Dedifferentiated amniotic fluid mesenchymal stem cell (primary cell): ENCODE results near the gene SNRPB2.
A peak's percentile ranks its signal among the peaks of the same experiment; 100 is the strongest.

Experiments
- DNase-seq: peaks from one replicate; pipeline ENCODE4 v3.0.0-alpha.2; 2016; ENCODE audit errors: extremely low spot score

The SNRPB2 gene

DNA sequence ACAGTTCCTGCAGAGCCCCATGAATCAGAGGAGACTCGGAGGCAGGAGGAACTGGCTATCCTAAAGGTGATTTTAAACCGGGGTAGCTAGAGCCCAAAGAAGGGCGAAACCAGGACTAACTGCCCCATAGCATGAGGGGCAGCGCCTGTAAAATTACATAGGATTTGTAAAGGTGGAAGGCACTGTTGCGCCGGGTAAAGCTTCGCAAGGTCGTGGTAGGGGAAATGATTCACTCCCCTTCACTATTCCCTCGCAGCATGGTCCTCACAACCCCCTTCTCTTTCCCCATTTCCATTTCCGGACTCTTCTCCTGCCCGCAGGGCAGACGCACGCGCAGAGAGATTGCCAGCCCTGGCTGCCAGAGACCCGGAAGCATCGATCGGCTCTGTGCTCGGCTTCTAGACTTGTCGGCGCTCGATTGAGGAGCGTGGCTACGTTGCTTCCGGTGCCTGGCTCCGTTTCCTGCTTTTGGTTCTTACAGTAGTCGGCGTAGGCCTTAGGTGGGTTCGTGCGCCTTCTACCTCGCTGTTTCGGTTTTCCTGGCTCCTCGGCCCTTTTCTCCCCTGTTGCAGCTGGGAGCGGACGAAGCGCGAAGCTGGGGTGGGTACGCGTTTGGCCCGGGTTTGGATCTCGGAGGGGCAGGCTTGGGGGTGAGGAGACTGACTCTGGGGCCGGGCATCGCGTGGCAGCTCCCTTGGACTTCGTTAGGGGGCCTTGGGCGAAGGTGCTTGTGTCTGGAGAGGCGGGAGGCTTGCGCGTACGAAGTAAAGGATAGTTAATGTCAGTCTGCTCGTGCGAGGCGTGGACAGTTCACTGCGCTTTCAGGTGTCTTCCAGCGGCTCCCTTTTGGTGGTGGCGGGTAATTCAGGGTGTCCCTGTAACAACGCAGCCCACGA is at the start of gene SNRPB2:
TSS of gene SNRPB2 (plus strand) at position 462 of the 896 bp plus-strand sequence. CDS start 1,677 bp downstream, outside the sequence.
- peak; percentile 98 for DNase-seq

DNA sequence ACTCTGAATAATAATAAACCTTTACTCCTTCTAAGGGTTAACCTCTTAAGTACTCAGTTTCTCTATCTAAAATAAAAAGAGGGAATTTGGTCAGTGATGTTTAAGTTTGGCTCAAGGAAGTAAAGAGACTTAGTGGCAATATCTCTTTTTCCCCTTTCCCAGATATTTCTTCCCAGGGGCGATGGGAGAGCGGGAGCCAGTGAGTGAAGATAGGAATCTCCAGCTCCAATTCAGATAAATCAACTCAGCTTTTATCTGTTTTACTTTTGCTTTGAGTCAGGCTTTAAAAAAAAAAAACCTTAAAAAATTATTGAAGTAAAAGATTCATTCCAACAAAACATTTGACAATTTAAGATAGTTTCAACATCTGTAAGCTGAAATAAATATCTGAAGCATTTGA is 45.4 kb upstream of the SNRPB2 start:
- no peak for DNase-seq

DNA sequence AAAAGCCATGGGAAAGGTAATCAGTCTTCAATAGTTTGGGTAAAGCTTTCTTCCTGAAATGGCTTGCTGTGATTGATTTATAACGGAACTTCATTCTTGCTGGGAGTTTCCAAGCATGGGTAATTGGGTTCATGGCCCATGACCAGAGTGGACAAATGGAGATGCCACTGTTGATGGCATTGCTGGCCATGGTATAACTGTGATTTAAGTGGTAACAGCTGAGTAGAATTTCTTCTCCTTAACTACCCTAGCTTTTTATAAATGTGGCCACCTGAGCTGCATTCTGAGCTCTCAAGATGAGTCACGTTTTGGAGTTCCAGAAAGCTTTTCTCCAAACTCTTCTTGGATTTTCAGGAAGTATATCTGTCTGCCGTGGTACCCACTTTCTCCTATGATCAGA is 39.9 kb upstream of the SNRPB2 start:
- no peak for DNase-seq

DNA sequence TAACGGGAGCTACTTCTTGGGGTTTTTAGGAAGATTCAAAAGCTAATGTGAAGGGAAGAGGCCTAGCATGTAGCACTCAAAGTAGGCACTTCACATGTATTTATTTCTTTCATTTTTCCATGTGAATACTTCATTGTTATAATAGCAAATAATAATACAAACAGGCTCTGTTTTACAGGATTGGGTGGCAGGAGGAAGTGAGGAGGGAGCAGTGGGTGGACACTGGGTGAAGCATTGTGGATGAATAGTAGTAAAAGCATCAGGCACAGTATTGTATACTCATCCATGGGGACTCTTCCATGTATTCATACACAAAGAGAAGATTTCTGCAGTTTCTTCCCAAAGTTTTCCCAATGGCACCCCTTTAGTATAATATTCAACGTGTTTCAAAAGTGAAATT is 38.4 kb upstream of the SNRPB2 start:
- no peak for DNase-seq

DNA sequence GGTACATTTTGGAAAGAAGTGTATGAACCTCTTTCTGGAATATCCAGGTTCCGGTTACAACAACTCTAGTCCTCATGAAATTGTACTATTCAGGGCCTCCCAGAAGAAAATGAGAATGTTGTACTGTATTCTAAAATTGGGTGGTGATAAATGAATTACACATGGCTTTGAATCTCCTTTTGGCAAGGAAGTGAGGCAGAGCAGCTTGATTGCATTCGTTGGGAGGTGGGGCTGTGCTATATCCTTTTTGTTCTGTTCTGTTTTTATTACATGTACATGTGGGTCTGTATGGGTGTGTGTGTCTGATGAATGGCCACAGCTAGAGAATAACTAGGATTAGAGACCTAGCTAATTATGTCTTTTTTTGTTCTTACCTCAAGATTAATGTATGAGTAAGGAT is 37.8 kb upstream of the SNRPB2 start:
- no peak for DNase-seq

DNA sequence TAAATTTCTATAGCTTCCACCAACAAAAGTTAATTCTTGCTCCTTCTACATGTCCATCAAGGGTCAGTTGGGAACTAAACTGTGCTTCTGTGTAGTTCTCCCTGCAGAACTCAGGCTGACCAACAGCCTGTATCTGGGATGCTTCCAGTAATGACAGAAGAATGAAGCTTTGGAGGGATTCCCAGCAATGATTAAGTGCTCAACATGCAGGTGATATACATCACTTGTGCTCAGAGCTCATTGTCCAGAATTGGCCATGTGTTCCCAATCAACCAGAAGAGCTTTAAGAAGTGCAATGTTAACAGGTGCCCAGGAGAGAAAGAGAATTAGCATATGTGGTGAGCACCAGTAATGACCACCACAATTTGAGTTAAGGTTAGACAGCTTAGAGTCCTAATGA is 37.4 kb upstream of the SNRPB2 start:
- no peak for DNase-seq

DNA sequence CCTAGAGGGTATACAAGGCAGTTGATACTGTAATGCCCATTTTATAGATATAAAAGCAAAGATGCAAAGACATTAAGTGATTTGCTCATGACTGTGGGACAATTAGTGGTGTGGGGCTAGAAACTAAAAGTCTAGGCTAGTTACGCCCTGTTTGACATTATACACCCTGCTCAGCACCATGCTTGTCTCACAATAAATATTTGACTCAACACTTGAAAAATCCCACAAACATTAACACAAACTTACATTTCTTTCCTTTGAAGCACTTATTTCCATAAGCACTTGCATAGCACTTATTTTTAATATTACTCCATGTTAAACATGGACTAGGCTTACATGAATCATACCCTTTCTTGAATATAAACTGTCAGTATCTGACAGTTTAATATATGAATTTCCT is 36.5 kb upstream of the SNRPB2 start:
- DNase-seq, result no peak

DNA sequence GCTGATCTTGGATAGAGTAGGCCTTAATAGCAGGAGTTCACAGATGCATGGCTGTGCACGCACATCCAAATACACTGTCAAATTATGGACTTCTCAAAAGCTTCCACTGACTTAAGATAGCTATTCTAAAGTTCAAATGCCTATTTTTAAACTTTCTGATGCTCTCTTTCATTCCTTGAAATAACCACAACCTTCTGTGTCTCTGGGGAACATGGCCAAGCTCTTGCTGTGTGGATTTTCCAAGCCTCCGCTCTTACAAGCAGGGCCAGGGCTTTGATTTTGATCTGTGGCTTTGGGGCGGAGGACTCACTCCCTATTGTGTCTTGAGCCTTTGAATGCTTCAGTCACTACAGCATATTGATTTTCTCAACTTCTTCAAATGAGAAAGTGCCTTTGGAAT is 35.7 kb upstream of the SNRPB2 start:
- no peak for DNase-seq

DNA sequence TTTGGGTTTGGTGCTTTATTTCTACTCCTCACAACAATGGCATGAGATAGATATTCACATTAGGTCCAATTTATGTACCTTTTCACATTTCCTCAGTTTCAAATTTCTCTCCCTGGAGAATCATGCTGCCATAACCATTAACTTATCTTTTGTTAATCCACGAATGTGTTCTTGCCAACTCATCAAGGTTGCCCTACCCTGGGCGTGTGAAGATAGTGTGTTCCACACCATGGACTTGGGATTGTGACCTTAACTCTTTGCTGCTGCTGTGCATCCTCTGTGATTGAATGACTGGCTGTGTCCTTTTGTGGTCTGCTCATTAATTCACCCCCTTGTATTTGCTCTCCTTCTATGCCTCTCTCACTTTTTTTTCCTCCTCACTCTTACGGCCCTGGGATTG is 34.2 kb upstream of the SNRPB2 start:
- no peak for DNase-seq

DNA sequence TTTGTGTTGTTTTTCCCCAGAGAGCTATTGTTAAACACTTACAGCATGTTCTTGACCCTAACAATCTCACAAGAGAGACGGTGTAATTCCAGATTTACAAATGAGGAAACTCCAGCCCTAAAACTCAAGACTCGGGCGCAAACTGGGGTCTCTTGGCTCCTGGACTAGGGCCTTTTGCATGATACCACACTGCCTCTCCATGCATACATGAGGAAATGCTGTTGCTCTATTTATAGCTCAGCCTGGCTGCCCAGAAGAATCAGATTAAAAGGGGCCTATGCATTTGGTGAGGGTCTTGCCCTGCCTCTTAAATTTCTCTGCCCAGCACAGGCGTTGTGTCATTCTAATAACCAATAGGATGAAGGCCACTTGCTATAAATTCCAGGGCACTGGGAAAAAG is 30.5 kb upstream of the SNRPB2 start:
- no peak for DNase-seq

DNA sequence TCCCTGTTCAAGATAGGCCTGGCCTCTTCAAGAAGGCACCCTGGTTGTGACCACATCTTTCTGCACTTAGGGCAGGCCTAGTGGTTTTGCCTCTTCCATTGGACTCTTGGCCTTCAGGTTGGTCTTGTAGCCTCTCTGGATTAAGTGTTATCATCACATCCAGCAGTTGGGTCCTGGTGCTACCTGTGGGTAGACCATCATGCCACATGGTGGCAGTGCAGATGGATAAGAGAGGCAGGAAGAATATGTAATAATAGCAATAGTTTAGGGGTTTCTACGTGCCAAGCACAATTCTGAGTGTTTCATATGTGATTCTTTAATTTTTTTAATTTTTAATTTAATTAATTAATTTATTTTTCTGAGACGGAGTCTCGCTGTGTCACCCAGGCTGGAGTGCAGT is 28.5 kb upstream of the SNRPB2 start:
- no peak for DNase-seq

DNA sequence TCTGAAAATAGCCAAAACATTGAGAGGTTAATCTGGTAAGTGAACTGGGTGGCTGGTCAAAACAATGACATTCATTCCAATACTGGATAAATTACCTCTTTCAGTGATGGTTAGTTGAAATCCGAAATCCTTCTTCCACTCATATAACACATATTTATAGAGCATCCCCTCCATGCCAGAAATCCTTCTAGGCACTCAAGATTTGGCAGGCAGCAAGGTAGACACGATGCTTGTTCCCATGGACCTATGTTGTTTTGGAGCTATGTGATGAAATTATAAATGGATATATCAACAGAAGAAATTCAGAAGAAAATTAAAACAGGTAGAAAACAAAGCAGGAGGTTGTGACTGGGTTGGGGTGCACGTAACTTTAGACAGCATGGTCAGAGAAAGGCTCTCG is 26.3 kb upstream of the SNRPB2 start:
- no peak for DNase-seq

DNA sequence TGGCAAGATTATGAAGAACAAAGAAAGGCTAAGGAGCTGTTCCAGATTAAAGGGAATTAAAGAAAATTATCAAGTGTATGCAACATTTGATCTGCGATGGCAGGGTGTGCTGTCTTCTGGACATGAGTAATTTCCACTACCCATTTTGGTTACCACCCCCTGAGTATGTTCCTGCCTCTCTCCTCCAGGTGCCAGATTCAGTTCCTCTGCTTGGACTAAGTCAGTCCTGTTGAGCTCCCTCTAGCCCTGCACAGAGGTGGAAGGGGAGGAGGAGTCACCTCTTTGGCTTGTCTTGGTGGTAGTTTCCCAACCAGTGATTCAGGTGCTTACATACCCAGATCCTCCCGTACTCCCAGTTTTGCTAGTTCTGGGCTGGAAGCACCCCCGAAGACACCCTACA is 22.2 kb upstream of the SNRPB2 start:
- no peak for DNase-seq

DNA sequence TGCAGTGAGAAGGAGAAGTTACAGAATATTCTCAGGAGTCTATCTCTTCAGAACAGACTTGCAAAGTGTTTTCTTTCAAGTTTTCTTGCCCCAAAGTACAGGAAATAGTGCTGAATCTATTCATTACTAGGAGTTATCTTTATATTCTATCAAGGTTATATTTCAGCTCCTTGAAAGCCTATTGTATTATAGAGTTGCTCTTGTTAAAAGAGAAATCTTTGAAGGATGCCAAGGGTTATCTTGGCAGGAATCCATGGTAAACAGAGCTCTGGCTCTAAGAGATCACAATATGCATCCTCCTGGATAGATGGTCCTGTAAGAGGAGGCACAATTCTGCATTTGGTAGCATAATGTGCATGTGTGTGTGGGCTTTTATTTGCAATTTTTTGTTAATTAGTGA is 21.2 kb upstream of the SNRPB2 start:
- DNase-seq, result no peak

DNA sequence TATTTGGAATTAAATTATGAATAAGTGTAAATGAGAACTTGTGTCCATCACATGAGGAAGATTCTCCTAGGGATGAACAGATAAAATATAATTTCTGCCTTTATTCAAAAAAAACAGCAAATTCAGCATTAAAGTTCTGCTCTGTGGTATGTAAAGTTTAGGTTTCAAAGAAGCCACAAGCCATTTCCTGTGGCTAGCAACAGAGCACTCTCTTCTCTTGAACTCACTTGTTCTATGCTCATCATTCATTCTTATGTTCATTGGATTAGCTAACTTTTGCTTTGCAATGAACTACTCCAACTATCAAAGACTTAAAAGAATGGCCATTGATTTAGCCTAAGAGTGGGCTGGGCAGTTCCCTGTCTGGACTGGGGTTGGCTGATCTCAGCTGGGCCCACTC is 20.8 kb upstream of the SNRPB2 start:
- DNase-seq, result no peak

DNA sequence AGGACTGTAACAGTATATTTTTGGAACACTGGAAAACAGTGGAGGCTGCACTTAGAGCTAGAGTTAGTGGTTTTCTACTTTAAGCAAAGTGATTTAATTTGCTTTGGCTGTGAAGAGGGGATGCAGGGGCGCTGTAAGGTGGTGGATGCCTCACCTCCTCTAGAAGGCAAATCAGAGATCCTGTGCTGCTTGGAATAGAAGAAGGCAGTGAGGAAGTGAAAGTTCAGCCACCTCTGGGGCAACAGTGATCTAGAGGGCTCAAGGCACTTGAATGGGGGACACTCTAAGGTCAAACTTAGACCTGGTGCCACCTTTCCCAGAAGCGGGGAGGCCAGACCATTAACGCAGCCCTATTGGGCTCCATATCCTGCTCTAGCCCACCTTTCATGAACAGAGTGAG is 19.0 kb upstream of the SNRPB2 start:
- no peak for DNase-seq

DNA sequence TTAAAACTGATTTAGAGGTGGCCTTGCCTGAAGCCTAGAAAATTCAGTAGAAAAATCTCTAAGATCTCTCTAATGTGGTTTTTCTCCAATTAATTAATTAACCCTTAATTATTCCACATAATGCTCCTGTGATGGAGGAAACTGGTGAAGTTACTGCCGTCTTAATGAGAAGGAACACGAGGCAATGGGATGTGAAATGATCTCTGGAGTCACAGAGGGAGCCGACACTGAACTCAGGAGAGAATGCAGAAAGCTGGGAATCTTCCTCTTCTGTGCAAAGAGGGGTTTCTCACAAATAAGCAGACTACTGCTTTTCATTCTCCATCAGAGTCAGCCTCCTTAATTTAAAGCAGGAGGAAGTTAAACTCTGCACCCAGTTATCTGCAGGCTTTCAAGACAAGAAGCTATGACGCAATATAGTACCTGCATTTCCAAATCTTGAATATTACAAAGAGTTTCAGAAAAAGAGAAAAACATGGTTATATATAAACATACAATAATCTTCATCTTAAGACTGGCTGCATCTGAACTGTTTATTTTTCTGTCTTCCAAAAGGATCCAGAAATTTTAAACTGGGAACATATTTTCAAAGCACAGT is 18.1 kb upstream of the SNRPB2 start:
- DNase-seq, result no peak

DNA sequence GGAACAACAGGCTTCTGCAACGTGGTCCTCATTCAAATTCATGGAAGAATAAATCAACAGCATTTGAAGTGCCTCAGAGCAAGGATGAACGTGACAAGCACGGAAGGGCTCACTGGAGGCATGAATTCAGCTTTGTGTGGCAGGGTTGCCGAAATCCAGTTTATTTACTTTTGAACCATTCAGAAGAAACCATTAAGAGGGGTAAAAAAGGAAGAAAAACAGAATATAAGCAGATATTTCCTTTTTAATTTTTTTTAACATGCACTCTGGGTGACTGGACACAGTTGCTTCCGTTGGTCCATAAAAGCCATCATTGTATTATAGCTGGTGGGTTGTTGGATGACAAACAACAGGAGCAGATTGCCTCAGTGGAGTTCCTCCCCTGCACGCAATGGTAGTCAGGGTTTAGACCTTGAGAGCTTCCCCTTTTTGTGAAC is 17.3 kb upstream of the SNRPB2 start:
- DNase-seq, result no peak

DNA sequence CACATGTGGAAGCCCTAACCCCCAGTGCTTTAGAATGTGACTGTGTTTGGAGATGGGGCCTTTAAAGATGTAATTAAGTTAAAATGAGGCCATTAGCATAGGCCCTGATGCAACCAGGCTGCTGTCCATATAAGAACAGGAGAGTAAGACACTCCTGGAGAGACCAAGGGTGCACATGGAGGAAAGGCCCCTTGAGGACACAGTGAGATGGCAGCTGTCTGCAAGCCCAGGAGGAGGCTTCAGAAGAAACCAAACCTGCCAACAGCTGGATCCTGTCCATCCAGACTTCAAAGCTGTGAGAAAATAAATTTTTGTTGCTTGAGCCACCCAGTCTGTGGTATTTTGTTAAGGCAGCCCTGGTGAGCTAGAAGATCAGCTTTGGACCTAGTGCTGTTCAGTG is 16.8 kb upstream of the SNRPB2 start:
- no peak for DNase-seq

DNA sequence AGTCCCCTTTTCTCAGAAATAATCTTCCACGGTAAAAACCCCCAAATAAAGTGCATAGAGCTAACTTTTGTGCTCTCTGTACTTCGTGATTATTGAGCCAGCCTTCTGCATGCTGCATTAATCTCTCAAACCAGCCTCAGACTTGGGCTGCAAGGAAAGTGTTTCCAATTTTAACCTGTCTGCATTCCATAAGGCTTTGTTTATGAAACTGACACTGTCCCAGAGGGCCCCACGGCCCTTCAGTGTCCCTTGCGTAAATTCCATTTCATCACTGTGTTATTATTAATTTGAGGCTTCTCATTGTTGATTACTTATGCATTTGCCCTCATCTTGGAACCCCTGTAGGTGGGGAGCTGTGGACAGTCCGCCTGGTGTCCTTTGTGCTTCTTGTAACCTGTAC is 15.6 kb upstream of the SNRPB2 start:
- DNase-seq, result no peak

DNA sequence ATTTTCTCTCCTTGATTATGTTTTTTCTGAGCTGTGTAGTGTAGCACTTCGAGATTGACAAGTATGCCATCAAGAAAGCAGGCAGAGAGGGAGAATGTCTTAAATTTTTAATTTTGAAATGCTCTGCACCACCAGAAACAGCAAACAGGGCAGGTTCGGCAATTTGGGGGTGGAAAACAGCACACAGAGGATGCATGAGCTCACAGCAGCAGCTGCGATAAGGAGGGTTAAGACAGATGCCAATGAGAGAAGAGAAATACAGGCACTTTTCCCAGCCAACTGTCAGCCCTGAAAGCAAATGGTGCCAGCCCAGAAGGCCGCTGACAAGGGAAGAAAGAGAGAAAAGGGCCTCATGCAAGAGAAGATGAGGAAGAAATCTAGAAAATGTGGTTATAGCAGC is 15.1 kb upstream of the SNRPB2 start:
- no peak for DNase-seq

DNA sequence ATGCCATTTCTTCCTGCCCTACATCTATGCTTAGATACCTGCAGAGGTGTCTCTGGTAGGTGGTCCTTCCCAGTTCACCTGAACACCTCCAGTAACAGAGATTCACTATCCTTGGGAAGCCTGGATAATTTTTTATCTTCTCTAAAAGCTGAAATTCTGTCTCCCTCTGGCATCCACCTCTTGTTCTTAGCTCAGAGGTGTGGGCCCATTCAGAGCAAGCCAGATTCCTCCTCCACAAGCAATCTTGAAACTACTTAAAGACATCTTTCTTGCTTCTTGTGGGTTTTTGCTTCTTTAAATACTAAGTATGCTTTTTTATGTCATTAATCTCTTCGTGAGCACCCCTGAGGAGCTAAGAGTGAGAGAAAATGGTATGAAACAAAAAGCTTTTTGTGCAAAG is 10.4 kb upstream of the SNRPB2 start:
- DNase-seq, result no peak

DNA sequence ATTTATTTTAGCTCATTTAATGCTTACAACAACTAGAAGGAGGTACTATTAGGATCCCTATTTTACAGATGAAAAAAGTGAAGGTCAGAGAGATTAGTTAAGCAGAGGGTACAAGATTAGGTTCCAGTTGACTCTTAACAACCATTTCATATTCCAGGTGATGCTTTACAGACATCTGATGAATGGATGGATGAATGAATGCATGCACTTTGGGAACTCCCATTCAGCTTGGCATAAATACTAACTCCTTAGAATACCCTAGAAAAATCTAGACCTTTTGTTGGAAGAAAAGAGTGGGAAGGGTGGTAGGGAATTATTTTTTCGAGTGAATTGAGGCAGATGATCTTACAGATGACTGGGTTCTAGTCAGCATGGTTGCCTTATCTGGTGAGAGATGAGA is 746 bp upstream of the SNRPB2 start:
- no peak for DNase-seq
